GM13977 (cell line): Measurements from ENCODE around the gene VLDLR.

ENCODE experiments used
- DNase-seq: peaks from one replicate; pipeline ENCODE4 v3.0.0; 2012; ENCODE audit warnings: low spot score
- CTCF ChIP-seq: IDR thresholded peaks from 2 replicates; pipeline ENCODE4 v1.5.1; 2012; ENCODE audit warnings: mild to moderate bottlenecking, control low read depth; ENCODE audit not compliant: insufficient read depth; ENCODE audit errors: extremely low read depth, missing control alignments
- in situ Hi-C: fragments of 300-500 bp; cut with MboI; formaldehyde crosslinking; loops from one replicate; pipeline ENCODE4 v1.12.0; 2022; ENCODE audit warnings: low sequenced_read_pairs, low pct_unique_long_range_greater_than_20kb, mixed read lengths, inconsistent platforms; ENCODE audit not compliant: unreplicated experiment

The VLDLR gene

GRCh38 chr9:2655411-2655901 is 33.9 kb downstream of the VLDLR start:
- in situ Hi-C loops: no loop called here
- no peak for DNase-seq
- no peak for TF ChIP-seq CTCF

- in situ Hi-C loops: no loop called here
- no peak for DNase-seq
Measured at GRCh38 chr9:2657427-2657826, 35.8 kb downstream of the VLDLR start.

GRCh38 chr9:2662496-2662895 is 40.9 kb downstream of the VLDLR start:
- TF ChIP-seq CTCF: no peak
- in situ Hi-C loops: no loop called here
- no peak for DNase-seq

More at GRCh38 chr9:2657427-2657826, 35.8 kb downstream of the VLDLR start:
- no peak for TF ChIP-seq CTCF

GRCh38 chr9:2663461-2664173 is 42.0 kb downstream of the VLDLR start:
- in situ Hi-C loops: no loop called here
- DNase-seq: no peak
- TF ChIP-seq CTCF: no peak

GRCh38 chr9:2664174-2665065 is 42.8 kb downstream of the VLDLR start:
- in situ Hi-C loops: no loop called here

More at GRCh38 chr9:2664174-2665065, 42.8 kb downstream of the VLDLR start:
- no peak for TF ChIP-seq CTCF
- DNase-seq: no peak
